ENCODE measurements around the gene LARGE2. TPM values are rescaled to one million over a fixed set of nuclear protein-coding genes. Genes with fewer than 3 reads are reported as not detected.

Gene LARGE2
- total and polyA plus RNA-seq, 9 of the 15 experiments (the other 6 are each of a cell fraction or from before 2014, with no cell fraction given), result 0.56 to 14.1 (median 6.6) TPM

DNA sequence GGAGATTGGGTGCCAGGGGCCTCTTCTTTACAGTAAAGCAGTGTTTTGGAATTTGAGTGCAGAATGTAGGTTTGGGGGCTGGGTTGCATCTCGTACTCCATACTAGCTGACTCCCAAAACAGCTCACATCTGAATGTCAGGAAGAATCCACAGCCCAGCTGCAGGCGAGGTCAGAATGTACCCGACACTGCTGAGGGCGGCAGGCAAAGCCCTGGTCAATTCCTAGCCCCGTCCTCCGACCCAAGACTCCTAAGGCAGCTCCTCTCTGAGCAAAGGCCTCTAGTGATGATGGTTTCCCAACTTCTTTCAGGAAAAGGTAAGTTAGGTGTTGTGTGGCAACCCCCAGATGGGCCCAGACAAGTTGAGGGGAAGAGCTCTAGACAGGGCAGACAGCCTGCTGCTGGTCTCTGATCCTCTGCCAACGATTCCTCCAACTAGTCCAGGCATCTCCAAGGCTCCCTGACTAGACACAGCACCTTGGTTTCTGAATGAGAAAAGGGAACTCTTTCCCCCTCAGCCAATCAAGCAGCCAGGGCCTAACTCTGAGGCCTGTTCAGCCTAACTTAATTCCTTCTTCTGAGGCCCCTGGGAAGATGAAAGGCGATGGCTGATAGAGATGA, 8.6 kb downstream of the LARGE2 start:
- ATAC-seq (no peak), DNase-seq (ENCODE audit: extremely low read depth in 1 of 4, low spot score in 3 of 4) (no peak), FAIRE-seq (no peak)
- Histone ChIP-seq H3K4me1 (replicated peaks in 1 of 2; ENCODE audit: control insufficient read depth in 2 of 2, insufficient read depth in 2 of 2, low read length in 2 of 2) (peaks cover 5 to 40% of the 10 kb centered on the region in 2 experiments; a peak in 3 of 5 replicates), H3K4me3 (no peak overlapping the region), H3K27ac (ENCODE audit: extremely low read depth, low read depth, low read length) (no peak overlapping the region), H3K36me3 (ENCODE audit: control insufficient read depth, insufficient read depth, low read length) (peaks cover 44% of the 10 kb centered on the region; the same call in 2 of the 3 replicates), H3K9me3 (replicated peaks; ENCODE audit: control insufficient read depth, insufficient read depth, low read depth, low read length) (no peaks in the 10 kb centered on the region), H3K27me3 (ENCODE audit: control insufficient read depth in 2 of 2, insufficient read depth in 2 of 2, low read length in 2 of 2) (no peaks in the 10 kb centered on the region), H2AFZ (ENCODE audit: low read depth, low read length) (no peak overlapping the region), H3K9ac (ENCODE audit: insufficient read depth in 1 of 2, low read depth in 2 of 2, low read length in 2 of 2) (no peak overlapping the region; a peak in 1 of 4 replicates), H3K4me2 (ENCODE audit: insufficient read depth, low read length) (no peak overlapping the region), H3K9me1 (ENCODE audit: control insufficient read depth, insufficient read depth, low read length) (no peaks in the 10 kb centered on the region), H3K79me2 (ENCODE audit: control insufficient read depth, insufficient read depth, low read length) (no peaks in the 10 kb centered on the region), H4K20me1 (replicated peaks; ENCODE audit: control insufficient read depth, insufficient read depth, low read length) (no peaks in the 10 kb centered on the region; the same call in 1 of the 2 replicates)
- ChIA-PET CTCF (ENCODE audit: low intra/inter-chr PET ratio) (no interaction called here), POLR2A (interaction anchor here (0.6 to 1.5 kb wide), 10 partner anchors 8 to 1446 kb away, joined by 3 to 5 read pairs (median 3); no protein-coding TSS in a partner anchor)
- intact Hi-C loops (cut with micrococcal nuclease) (no loop called here), in situ Hi-C loops (cut with MboI) (no loop called here)
- WGBS (ENCODE audit: insufficient coverage, low coverage, missing lambda C conversion rate), result 69% methylated on average over 8 of the region's 8 CpGs
- BruUV-seq (replicated peaks), result no TSS peak
- TF ChIP-seq ZNF445 (CRISPR knock-in tag; IDR thresholded peaks at IDR 0.05; ENCODE audit: low read depth) (no peak), STAT6 (CRISPR knock-in tag; IDR thresholded peaks at IDR 0.05) (no peak), XRCC5 (IDR thresholded peaks at IDR 0.05; ENCODE audit: low read depth, low read length) (no peak)

All from K562 (cell line).